SJSA1 (cell line): ENCODE data around the gene CEP170B. TPM values are rescaled to one million over a fixed set of nuclear protein-coding genes. Genes with fewer than 3 reads are reported as not detected.
"Not testable (repeated sequence)": the region's sequence is repeated elsewhere in the genome, so short reads cannot be mapped to it uniquely, and the experiment has no call there.

Experiments
- DNase-seq, 2 experiments: peaks; one replicate each; pipeline ENCODE4 v3.0.0-alpha.2; 2015 to 2020; ENCODE audit warnings: low spot score in 2 of 2, low read depth in 1 of 2
- H3K27ac ChIP-seq: fragments of 250-450 bp; sonication (Bioruptor Pico); 2 replicates; pipeline ENCODE4 v1.5.1; 2020; ENCODE audit warnings: mild to moderate bottlenecking, moderate library complexity
- H3K27me3 ChIP-seq: fragments of 250-450 bp; sonication (Bioruptor Pico); replicated peaks from 2 replicates; pipeline ENCODE4 v1.5.1; 2020; ENCODE audit warnings: mild to moderate bottlenecking, moderate library complexity
- H3K36me3 ChIP-seq: fragments of 250-450 bp; sonication (Bioruptor Pico); 2 replicates; pipeline ENCODE4 v1.5.1; 2020; ENCODE audit warnings: mild to moderate bottlenecking
- H3K4me1 ChIP-seq: fragments of 250-450 bp; sonication (Bioruptor Pico); replicated peaks from 2 replicates; pipeline ENCODE4 v1.6.1; 2021; ENCODE audit warnings: mild to moderate bottlenecking
- H3K4me3 ChIP-seq: fragments of 250-450 bp; sonication (Bioruptor Pico); 2 replicates; pipeline ENCODE4 v1.5.1; 2020; ENCODE audit warnings: mild to moderate bottlenecking
- H3K9me3 ChIP-seq: fragments of 250-450 bp; sonication (Bioruptor Pico); replicated peaks from 2 replicates; pipeline ENCODE4 v1.5.1; 2020; ENCODE audit warnings: mild to moderate bottlenecking
- total RNA-seq: library from RNA; depleted of rRNA; stranded (reverse); fragments of >200 nt; shearing (Covaris generic); gene quantifications from 2 replicates; pipeline ENCODE4 v1.2.3, GENCODE V29; 2014; rRNA removed

CEP170B gene
- total RNA-seq, 1 experiment from 2014 or later, result 9.3 TPM

GRCh38 chr14:104943216-104944015, 78.3 kb downstream of the CEP170B start:
- H3K9me3 ChIP-seq, DNase-seq: not testable (repeated sequence)

GRCh38 chr14:104944016-104944308, 78.9 kb downstream of the CEP170B start:
- H3K27ac ChIP-seq, H3K36me3 ChIP-seq, H3K4me3 ChIP-seq, H3K4me1 ChIP-seq, H3K9me3 ChIP-seq, H3K27me3 ChIP-seq, DNase-seq: not testable (repeated sequence)

More at GRCh38 chr14:104943216-104944015, 78.3 kb downstream of the CEP170B start:
- not testable (repeated sequence) for H3K36me3 ChIP-seq, H3K4me3 ChIP-seq, H3K27ac ChIP-seq, H3K4me1 ChIP-seq, H3K27me3 ChIP-seq

- not testable (repeated sequence) for H3K27me3 ChIP-seq, H3K9me3 ChIP-seq, H3K4me1 ChIP-seq, H3K36me3 ChIP-seq, DNase-seq, H3K4me3 ChIP-seq, H3K27ac ChIP-seq
Observed at GRCh38 chr14:104944436-104945205, 79.6 kb downstream of the CEP170B start.

GRCh38 chr14:104945266-104945665, 80.2 kb downstream of the CEP170B start:
- DNase-seq, H3K9me3 ChIP-seq, H3K27ac ChIP-seq, H3K27me3 ChIP-seq, H3K4me1 ChIP-seq, H3K36me3 ChIP-seq, H3K4me3 ChIP-seq: not testable (repeated sequence)

Other genes with a start within 250 kb of the CEP170B start
- 26.3 and 37.3 TPM in 2 replicates for gene INF2, start 175.7 kb upstream of the CEP170B start, total RNA-seq
- gene ADSS1, start 141.0 kb upstream of the CEP170B start, total RNA-seq, result 0.06 and 0.34 TPM in 2 replicates
- gene SIVA1, start 112.1 kb upstream of the CEP170B start, total RNA-seq, result 444 and 466 TPM in 2 replicates
- 176 and 213 TPM in 2 replicates for gene AKT1, start 69.5 kb upstream of the CEP170B start, total RNA-seq
- gene ZBTB42, start 64.2 kb upstream of the CEP170B start, total RNA-seq, result 1.4 and 6.7 TPM in 2 replicates
- gene PLD4, start 59.6 kb downstream of the CEP170B start, total RNA-seq, result not detected in 2 replicates
- 4.3 and 8.9 TPM in 2 replicates for gene AHNAK2, start 113.1 kb downstream of the CEP170B start, total RNA-seq
- gene CLBA1, start 120.5 kb downstream of the CEP170B start, total RNA-seq, result 3.6 and 3.8 TPM in 2 replicates
- 63.2 and 83.6 TPM in 2 replicates for gene CDCA4, start 155.8 kb downstream of the CEP170B start, total RNA-seq
- gene GPR132, start 200.2 kb downstream of the CEP170B start, total RNA-seq, result not detected in 2 replicates